DMS 273 treated with DMSO at 0.1 percent for 48 hours (cell line): Measurements from ENCODE around the gene MR1.
"Not testable (repeated sequence)": the region's sequence is repeated elsewhere in the genome, so short reads cannot be mapped to it uniquely, and the experiment has no call there.

ENCODE experiments used
- DNase-seq: peaks from one replicate; lab custom pipeline; 2025; lab: John Stamatoyannopoulos, UW

The MR1 gene

GRCh38 chr1:181028615-181029014, 5.2 kb upstream of the MR1 start:
- no peak for DNase-seq

GRCh38 chr1:181032535-181032934, 1.2 kb upstream of the MR1 start:
- DNase-seq, result no peak

- no peak for DNase-seq
Measured at GRCh38 chr1:181033128-181033798, 520 bp upstream of the MR1 start.

GRCh38 chr1:181035210-181035609, 1.4 kb downstream of the MR1 start:
- not testable (repeated sequence) for DNase-seq

GRCh38 chr1:181036107-181036836, 2.5 kb downstream of the MR1 start:
- DNase-seq, result no peak

- no peak for DNase-seq
Measured at GRCh38 chr1:181037386-181037785, 3.6 kb downstream of the MR1 start.

GRCh38 chr1:181038399-181038873, 4.7 kb downstream of the MR1 start:
- DNase-seq, result peak; percentile 26

GRCh38 chr1:181040284-181040865, 6.6 kb downstream of the MR1 start:
- no peak for DNase-seq

GRCh38 chr1:181043025-181043888, 9.5 kb downstream of the MR1 start:
- DNase-seq, result no peak

GRCh38 chr1:181044449-181044966, 10.7 kb downstream of the MR1 start:
- no peak for DNase-seq

GRCh38 chr1:181045946-181046345, 12.2 kb downstream of the MR1 start:
- DNase-seq, result not testable (repeated sequence)

GRCh38 chr1:181049378-181049777, 15.6 kb downstream of the MR1 start:
- no peak for DNase-seq

GRCh38 chr1:181050922-181051321, 17.1 kb downstream of the MR1 start:
- no peak for DNase-seq

GRCh38 chr1:181056560-181056959, 22.8 kb downstream of the MR1 start:
- no peak for DNase-seq

GRCh38 chr1:181057079-181057478, 23.3 kb downstream of the MR1 start:
- DNase-seq, result no peak

GRCh38 chr1:181059435-181059834, 25.7 kb downstream of the MR1 start:
- no peak for DNase-seq

- DNase-seq, result no peak
Measured at GRCh38 chr1:181060066-181060465, 26.3 kb downstream of the MR1 start.

- DNase-seq, result not testable (repeated sequence)
Measured at GRCh38 chr1:181060947-181061346, 27.2 kb downstream of the MR1 start.

GRCh38 chr1:181061487-181061886, 27.7 kb downstream of the MR1 start:
- DNase-seq, result no peak

- DNase-seq, result no peak
Measured at GRCh38 chr1:181061891-181062835, 28.4 kb downstream of the MR1 start.
